ENCODE results near the gene RNF121.
"Not testable (repeated sequence)": the region's sequence is repeated elsewhere in the genome, so short reads cannot be mapped to it uniquely, and the experiment has no call there.

Gene RNF121

DNA sequence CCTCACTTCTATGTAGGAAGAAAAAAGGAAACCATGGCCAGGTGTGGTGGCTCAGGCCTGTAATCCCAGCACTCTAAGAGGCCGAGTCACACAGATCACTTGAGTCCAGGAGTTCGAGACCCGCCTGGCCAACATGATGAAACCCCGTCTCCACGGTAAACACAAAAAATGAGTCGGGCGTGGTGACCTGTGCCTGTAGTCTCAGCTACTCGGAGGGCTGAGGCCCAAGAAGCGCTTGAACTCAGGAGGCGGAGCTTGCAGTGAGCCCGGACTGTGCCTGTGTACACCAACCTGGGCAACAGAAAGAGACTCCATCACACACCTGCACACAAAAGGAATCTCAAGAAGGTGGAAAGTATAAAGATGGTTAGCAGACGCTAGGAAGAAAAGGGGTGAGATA lies 32.9 kb upstream of the RNF121 start:
- ATAC-seq (ENCODE audit: insufficient read depth, low read depth) (no peak), DNase-seq (no peak)
- H3K4me1 ChIP-seq (ENCODE audit: insufficient read depth, low read length), result no peaks in the 10 kb centered on the region
- H3K9me3 ChIP-seq (ENCODE audit: insufficient read depth, low read length, severe bottlenecking), result no peaks in the 10 kb centered on the region
- no peaks in the 10 kb centered on the region for H3K79me2 ChIP-seq (ENCODE audit: insufficient read depth, low read length)
- H3K4me2 ChIP-seq (ENCODE audit: insufficient read depth, low read length), result no peak overlapping the region
- H4K20me1 ChIP-seq (ENCODE audit: insufficient read depth, low read length), result no peaks in the 10 kb centered on the region
- no peaks in the 10 kb centered on the region for H3K27me3 ChIP-seq (ENCODE audit: insufficient read depth, low read length, poor library complexity)
- no peak for TF ChIP-seq EZH2 (IDR thresholded peaks at IDR 0.05; ENCODE audit: borderline replicate concordance, low read depth, low read length, severe bottlenecking)
- TF ChIP-seq, protein P1, sequence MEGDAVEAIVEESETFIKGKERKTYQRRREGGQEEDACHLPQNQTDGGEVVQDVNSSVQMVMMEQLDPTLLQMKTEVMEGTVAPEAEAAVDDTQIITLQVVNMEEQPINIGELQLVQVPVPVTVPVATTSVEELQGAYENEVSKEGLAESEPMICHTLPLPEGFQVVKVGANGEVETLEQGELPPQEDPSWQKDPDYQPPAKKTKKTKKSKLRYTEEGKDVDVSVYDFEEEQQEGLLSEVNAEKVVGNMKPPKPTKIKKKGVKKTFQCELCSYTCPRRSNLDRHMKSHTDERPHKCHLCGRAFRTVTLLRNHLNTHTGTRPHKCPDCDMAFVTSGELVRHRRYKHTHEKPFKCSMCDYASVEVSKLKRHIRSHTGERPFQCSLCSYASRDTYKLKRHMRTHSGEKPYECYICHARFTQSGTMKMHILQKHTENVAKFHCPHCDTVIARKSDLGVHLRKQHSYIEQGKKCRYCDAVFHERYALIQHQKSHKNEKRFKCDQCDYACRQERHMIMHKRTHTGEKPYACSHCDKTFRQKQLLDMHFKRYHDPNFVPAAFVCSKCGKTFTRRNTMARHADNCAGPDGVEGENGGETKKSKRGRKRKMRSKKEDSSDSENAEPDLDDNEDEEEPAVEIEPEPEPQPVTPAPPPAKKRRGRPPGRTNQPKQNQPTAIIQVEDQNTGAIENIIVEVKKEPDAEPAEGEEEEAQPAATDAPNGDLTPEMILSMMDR (IDR thresholded peaks at IDR 0.05; ENCODE audit: borderline replicate concordance, extremely low read depth, low read length, poor library complexity, severe bottlenecking), result no peak
- no peak overlapping the region for H2AFZ ChIP-seq (ENCODE audit: low read depth, low read length)
- H3K9ac ChIP-seq (ENCODE audit: low read depth, low read length), result no peak overlapping the region
- 0 out of 2 replicates have a peak, but pooled peaks cover 3% of the 10 kb centered on the region for H3K36me3 ChIP-seq (ENCODE audit: insufficient read depth, low read length)
- no peak overlapping the region for H3K4me3 ChIP-seq (ENCODE audit: low read depth in 1 of 2, low read length in 2 of 2)
- H3K27ac ChIP-seq (ENCODE audit: low read length), result no peak overlapping the region

DNA sequence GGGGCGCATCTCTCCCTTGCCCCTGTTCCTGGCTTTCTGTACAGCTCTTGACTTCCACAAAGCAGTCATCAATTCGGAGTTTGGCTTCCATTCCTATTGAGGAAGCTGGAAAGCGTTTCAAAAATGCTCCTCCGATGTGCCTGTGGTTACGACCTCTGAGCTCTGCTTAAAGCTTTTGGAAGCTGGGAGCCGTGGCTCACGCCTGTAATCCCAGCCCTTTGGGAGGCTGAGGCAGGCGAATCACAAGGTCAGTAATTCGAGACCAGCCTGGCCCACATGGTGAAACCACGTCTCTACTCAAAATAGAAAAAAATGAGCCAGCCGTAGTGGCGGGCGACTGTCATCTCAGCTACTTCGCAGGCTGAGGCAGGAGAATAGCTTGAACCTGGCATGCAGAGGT lies 27.7 kb upstream of the RNF121 start:
- not testable (repeated sequence) for ATAC-seq (ENCODE audit: insufficient read depth, low read depth)

DNA sequence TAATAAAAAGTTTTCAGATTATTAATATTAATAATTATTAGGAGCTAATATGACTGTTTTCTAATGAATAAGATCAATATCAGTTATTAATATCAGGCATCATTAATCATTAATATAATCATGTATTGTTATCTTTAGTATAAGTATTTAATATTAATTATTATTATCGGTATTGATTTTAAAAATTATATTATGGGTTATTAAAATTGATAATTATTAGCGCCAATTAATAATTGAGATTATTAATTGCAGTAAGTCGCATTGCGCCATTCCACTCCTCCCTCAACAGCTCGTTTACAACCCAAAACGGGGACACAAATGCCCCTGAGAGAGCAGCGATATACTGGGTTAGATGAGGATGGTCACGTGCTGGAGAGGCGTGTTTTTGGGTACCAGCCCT lies 20.6 kb upstream of the RNF121 start:
- H3K4me3 ChIP-seq (ENCODE audit: low read depth in 1 of 2, low read length in 2 of 2), result no peak overlapping the region
- no peak overlapping the region for H3K27ac ChIP-seq (ENCODE audit: low read length)
- H2AFZ ChIP-seq (ENCODE audit: low read depth, low read length), result no peak overlapping the region
- H3K4me1 ChIP-seq (ENCODE audit: insufficient read depth, low read length), result no peaks in the 10 kb centered on the region
- TF ChIP-seq, protein P1 (IDR thresholded peaks at IDR 0.05; ENCODE audit: borderline replicate concordance, extremely low read depth, low read length, poor library complexity, severe bottlenecking), result no peak
- TF ChIP-seq EZH2 (IDR thresholded peaks at IDR 0.05; ENCODE audit: borderline replicate concordance, low read depth, low read length, severe bottlenecking), result no peak
- H3K4me2 ChIP-seq (ENCODE audit: insufficient read depth, low read length), result no peak overlapping the region
- no peaks in the 10 kb centered on the region for H3K27me3 ChIP-seq (ENCODE audit: insufficient read depth, low read length, poor library complexity)
- DNase-seq, result no peak
- H3K9ac ChIP-seq (ENCODE audit: low read depth, low read length), result no peak overlapping the region
- H3K36me3 ChIP-seq (ENCODE audit: insufficient read depth, low read length), result peaks cover 16% of the 10 kb centered on the region
- H3K9me3 ChIP-seq (ENCODE audit: insufficient read depth, low read length, severe bottlenecking), result no peaks in the 10 kb centered on the region
- no peak for ATAC-seq (ENCODE audit: insufficient read depth, low read depth)
- H3K79me2 ChIP-seq (ENCODE audit: insufficient read depth, low read length), result no peaks in the 10 kb centered on the region
- H4K20me1 ChIP-seq (ENCODE audit: insufficient read depth, low read length), result no peaks in the 10 kb centered on the region

More for the DNA sequence above, 27.7 kb upstream of the RNF121 start:
- not testable (repeated sequence) for H4K20me1 ChIP-seq (ENCODE audit: insufficient read depth, low read length); DNase-seq; H3K4me3 ChIP-seq (ENCODE audit: low read depth in 1 of 2, low read length in 2 of 2); H3K9me3 ChIP-seq (ENCODE audit: insufficient read depth, low read length, severe bottlenecking); H3K4me1 ChIP-seq (ENCODE audit: insufficient read depth, low read length); H2AFZ ChIP-seq (ENCODE audit: low read depth, low read length); H3K4me2 ChIP-seq (ENCODE audit: insufficient read depth, low read length); H3K9ac ChIP-seq (ENCODE audit: low read depth, low read length); H3K36me3 ChIP-seq (ENCODE audit: insufficient read depth, low read length); H3K27ac ChIP-seq (ENCODE audit: low read length); H3K79me2 ChIP-seq (ENCODE audit: insufficient read depth, low read length); H3K27me3 ChIP-seq (ENCODE audit: insufficient read depth, low read length, poor library complexity)

DNA sequence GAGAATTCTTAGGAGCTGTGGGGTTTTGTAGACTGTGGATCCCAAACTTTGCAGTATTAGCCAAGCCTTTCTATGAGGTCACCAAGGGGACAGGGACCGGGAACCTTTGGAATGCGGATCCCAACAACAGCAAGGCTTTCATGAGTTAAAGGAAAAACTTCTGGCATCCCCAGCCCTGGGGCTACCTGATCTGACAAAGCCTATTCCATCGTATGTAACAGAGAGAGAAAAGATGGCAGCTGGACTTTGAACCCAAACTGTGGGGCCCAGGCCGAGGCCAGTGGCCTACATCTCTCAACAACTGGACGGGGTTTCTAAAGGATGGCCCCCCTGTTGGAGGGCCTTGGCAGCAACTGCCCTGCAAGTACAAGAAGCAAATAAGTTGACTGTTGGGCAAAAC lies 18.1 kb upstream of the RNF121 start:
- peaks cover 34% of the 10 kb centered on the region for H3K36me3 ChIP-seq (ENCODE audit: insufficient read depth, low read length)
- not testable (repeated sequence) for H3K9me3 ChIP-seq (ENCODE audit: insufficient read depth, low read length, severe bottlenecking); ATAC-seq (ENCODE audit: insufficient read depth, low read depth); H2AFZ ChIP-seq (ENCODE audit: low read depth, low read length); H3K27ac ChIP-seq (ENCODE audit: low read length); H4K20me1 ChIP-seq (ENCODE audit: insufficient read depth, low read length); DNase-seq; H3K9ac ChIP-seq (ENCODE audit: low read depth, low read length); H3K4me1 ChIP-seq (ENCODE audit: insufficient read depth, low read length); H3K27me3 ChIP-seq (ENCODE audit: insufficient read depth, low read length, poor library complexity); H3K4me3 ChIP-seq (ENCODE audit: low read depth in 1 of 2, low read length in 2 of 2); H3K79me2 ChIP-seq (ENCODE audit: insufficient read depth, low read length); H3K4me2 ChIP-seq (ENCODE audit: insufficient read depth, low read length)

DNA sequence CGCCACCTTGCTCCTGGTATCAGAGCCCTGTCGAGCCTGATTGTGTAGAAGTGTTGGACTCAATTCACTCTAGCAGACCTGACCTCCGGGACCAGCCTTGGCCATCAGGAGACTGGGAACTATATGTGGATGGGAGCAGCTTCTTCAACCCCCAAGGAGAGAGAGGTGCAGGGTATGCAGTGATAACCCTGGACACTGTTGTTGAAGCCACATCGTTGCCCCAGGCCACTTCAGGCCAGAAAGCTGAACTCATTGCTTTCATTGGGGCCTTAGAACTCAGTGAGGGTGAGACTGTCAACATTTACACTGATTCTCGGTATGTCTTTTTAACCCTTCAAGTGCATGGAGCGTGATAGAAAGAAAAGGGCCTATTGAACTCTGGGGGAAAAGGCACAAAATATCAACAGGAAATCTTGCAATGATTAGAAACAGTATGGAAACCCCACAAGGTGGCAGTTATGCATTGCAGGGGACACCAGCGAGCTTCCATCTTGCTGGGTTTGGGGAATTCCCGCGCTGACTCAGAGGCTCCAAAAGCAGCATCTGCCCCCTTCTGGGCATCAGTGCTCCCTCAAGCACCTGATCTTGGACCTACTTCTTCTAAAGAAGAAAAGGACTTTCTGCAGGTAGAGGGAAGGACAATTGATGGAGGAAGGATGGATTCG lies 17.4 kb upstream of the RNF121 start:
- ATAC-seq (ENCODE audit: insufficient read depth, low read depth); H3K27ac ChIP-seq (ENCODE audit: low read length); H3K4me3 ChIP-seq (ENCODE audit: low read depth in 1 of 2, low read length in 2 of 2); H3K9ac ChIP-seq (ENCODE audit: low read depth, low read length); H3K79me2 ChIP-seq (ENCODE audit: insufficient read depth, low read length); H3K27me3 ChIP-seq (ENCODE audit: insufficient read depth, low read length, poor library complexity); H3K4me1 ChIP-seq (ENCODE audit: insufficient read depth, low read length); H4K20me1 ChIP-seq (ENCODE audit: insufficient read depth, low read length); DNase-seq; H2AFZ ChIP-seq (ENCODE audit: low read depth, low read length); H3K9me3 ChIP-seq (ENCODE audit: insufficient read depth, low read length, severe bottlenecking); H3K4me2 ChIP-seq (ENCODE audit: insufficient read depth, low read length): not testable (repeated sequence)
- H3K36me3 ChIP-seq (ENCODE audit: insufficient read depth, low read length), result peaks cover 41% of the 10 kb centered on the region

DNA sequence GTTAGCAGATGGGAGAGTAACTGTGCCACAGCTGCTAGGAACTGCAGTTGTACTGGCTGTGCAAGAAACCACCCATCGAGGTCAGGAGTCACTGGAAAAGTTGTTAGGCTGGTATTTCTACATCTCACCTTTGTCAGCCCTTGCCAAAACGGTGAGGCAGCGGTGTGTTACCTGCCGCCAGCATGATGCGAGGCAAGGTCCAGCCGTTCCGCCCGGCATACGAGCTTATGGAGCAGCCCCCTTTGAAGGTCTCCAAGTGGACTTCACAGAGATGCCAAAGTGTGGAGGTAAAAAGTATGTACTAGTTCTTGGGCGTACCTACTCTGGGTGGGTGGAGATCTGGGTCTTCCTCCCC lies 16.9 kb upstream of the RNF121 start:
- H3K27ac ChIP-seq (ENCODE audit: low read length); H4K20me1 ChIP-seq (ENCODE audit: insufficient read depth, low read length); H3K9me3 ChIP-seq (ENCODE audit: insufficient read depth, low read length, severe bottlenecking); H3K9ac ChIP-seq (ENCODE audit: low read depth, low read length); H2AFZ ChIP-seq (ENCODE audit: low read depth, low read length); H3K4me2 ChIP-seq (ENCODE audit: insufficient read depth, low read length); DNase-seq; H3K4me1 ChIP-seq (ENCODE audit: insufficient read depth, low read length); H3K79me2 ChIP-seq (ENCODE audit: insufficient read depth, low read length); ATAC-seq (ENCODE audit: insufficient read depth, low read depth); H3K27me3 ChIP-seq (ENCODE audit: insufficient read depth, low read length, poor library complexity); H3K4me3 ChIP-seq (ENCODE audit: low read depth in 1 of 2, low read length in 2 of 2): not testable (repeated sequence)
- peaks cover 44% of the 10 kb centered on the region for H3K36me3 ChIP-seq (ENCODE audit: insufficient read depth, low read length)

All from DND-41 (cell line).